Astrocyte of the spinal cord (primary cell): Measurements from ENCODE around the gene PHLPP2.
"Not testable (repeated sequence)": the region's sequence is repeated elsewhere in the genome, so short reads cannot be mapped to it uniquely, and the experiment has no call there.

ENCODE experiments used
- DNase-seq: peaks from one replicate; pipeline ENCODE4 v3.0.0; 2011; ENCODE audit warnings: low read depth, low spot score
- H3K4me3 ChIP-seq: 2 replicates; pipeline ENCODE4 v1.5.1; 2011; ENCODE audit warnings: low read depth, mild to moderate bottlenecking, low read length, moderate library complexity
- in situ Hi-C: cut with HindIII; loops from 2 replicates; pipeline ENCODE4 v1.10.0; 2017; ENCODE audit warnings: low sequenced_read_pairs
- TF ChIP-seq, protein P1 (sequence below): IDR thresholded peaks from 2 replicates; pipeline ENCODE4 v1.5.1; 2012; ENCODE audit warnings: low read depth, mild to moderate bottlenecking, low read length, inconsistent platforms

The PHLPP2 gene

DNA sequence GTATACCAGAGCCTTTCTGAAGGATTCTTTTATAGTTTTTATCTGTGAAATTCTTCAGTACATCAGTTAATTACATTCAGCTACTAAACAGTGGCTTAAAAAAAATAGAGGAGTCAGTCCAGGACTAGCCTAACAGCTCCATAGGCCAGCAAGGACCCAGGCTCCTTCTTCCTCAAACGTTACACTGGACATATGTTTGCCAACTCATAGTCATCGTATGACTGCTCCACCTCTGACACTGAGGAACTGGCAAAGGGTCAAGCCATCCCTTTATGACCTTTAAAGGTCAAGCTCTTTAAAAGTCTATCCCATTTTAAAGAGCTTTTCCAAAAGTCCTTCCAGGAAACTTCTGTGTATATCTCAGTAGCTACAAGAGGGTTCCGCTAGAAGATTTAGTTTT lies 36.6 kb downstream of the PHLPP2 start:
- in situ Hi-C loops, result no loop called here
- no peak overlapping the region for H3K4me3 ChIP-seq
- TF ChIP-seq, protein P1, sequence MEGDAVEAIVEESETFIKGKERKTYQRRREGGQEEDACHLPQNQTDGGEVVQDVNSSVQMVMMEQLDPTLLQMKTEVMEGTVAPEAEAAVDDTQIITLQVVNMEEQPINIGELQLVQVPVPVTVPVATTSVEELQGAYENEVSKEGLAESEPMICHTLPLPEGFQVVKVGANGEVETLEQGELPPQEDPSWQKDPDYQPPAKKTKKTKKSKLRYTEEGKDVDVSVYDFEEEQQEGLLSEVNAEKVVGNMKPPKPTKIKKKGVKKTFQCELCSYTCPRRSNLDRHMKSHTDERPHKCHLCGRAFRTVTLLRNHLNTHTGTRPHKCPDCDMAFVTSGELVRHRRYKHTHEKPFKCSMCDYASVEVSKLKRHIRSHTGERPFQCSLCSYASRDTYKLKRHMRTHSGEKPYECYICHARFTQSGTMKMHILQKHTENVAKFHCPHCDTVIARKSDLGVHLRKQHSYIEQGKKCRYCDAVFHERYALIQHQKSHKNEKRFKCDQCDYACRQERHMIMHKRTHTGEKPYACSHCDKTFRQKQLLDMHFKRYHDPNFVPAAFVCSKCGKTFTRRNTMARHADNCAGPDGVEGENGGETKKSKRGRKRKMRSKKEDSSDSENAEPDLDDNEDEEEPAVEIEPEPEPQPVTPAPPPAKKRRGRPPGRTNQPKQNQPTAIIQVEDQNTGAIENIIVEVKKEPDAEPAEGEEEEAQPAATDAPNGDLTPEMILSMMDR, result no peak
- DNase-seq, result no peak

DNA sequence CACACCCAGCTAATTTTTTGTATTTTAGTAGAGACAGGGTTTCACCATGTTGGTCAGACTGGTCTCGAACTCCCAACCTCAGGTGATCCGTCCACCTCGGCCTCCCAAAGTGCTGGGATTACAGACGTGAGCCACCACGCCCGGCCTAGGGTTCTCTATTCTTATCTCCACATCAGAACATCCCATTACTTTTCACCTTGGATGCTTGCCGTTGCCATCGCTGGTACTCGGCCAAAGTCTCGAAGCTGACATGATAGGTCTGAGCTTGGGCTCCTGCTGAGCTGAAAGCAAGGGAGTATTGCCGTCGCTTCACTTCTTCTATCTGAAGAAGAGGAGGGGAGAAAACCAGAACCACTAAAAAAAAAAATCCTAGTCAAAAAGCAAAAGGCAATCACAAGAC lies 40.2 kb downstream of the PHLPP2 start:
- DNase-seq, in situ Hi-C loops, H3K4me3 ChIP-seq: not testable (repeated sequence)

DNA sequence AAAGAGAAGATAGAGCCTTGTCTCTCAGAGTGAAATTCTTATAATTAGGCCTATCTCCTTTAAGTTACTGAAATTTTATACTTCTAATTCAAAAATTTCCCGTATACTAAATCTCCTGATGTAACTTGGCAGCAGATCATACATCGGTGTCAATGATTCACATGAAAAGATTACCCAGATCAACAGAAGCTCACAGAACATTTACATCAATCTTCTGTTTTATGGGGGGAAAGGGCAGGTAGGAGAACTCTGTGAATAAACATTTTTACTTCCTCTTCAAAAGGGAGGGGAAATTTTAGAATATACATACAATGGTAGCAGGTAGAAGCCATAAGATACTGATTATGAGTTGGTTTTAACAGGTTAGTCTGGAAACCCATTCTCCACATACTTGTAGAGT lies 43.1 kb downstream of the PHLPP2 start:
- no peak overlapping the region for H3K4me3 ChIP-seq
- in situ Hi-C loops, result no loop called here
- no peak for DNase-seq
- TF ChIP-seq, protein P1, result no peak

DNA sequence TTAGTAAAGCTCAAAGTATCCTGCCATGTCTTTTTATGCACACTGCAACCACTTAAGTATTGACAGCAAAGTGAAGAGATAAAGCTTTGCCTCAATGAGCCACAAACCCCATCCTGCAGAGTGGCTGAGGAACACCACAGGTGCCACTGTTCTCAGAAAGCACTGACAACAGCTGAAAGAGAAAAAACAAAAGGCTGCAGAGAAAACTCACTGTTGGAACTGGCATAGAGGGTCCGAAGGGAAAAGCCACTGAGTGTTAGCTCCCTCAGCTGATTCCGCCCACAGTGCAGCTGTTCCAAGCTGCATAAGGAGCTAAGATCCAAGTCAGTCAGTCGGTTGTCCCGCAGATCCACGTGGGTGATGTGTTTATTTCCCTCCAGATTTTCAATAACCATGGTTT lies 48.3 kb downstream of the PHLPP2 start:
- no peak for DNase-seq

DNA sequence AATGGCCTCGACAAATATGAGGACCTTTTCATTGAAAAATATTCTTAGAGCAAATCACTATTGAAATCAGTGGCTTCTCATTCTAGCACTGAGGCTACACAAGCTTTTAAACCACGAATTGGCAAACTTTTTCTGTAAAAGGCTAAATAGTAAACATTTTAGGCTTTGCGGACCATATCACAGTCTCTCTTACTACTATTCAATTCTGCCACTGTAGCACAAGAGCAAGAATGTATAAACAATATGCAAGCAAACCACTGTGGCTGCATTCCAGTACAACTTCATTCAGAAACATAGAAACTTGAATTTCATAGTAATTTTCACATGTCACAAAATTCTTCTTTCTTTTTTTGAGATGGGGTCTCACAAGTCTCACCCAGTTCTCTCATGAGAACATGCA lies 49.1 kb downstream of the PHLPP2 start:
- TF ChIP-seq, protein P1, result no peak
- H3K4me3 ChIP-seq, result no peak overlapping the region
- in situ Hi-C loops, result no loop called here
- DNase-seq, result no peak

More for the DNA sequence above, 48.3 kb downstream of the PHLPP2 start:
- TF ChIP-seq, protein P1, result no peak
- H3K4me3 ChIP-seq, result no peak overlapping the region
- in situ Hi-C loops, result no loop called here

DNA sequence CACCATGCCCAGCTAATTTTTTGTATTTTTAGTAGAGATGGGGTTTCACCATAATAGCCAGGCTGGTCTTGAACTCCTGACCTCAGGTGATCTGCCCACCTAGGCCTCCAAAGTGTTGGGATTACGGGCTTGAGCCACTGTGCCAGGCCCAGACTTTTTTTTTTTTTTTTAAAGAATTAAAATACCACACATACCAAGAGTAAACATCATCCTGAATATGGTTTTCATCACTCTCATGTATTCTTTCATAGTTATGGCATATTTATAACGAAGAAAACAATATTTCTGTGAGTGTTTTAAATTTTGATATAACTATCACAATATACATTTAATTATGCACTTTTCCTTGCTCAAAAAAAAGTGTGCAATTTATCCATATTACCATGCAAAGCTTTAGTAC lies 50.3 kb downstream of the PHLPP2 start:
- in situ Hi-C loops, result no loop called here
- DNase-seq, result no peak
- TF ChIP-seq, protein P1, result no peak
- H3K4me3 ChIP-seq, result no peak overlapping the region

DNA sequence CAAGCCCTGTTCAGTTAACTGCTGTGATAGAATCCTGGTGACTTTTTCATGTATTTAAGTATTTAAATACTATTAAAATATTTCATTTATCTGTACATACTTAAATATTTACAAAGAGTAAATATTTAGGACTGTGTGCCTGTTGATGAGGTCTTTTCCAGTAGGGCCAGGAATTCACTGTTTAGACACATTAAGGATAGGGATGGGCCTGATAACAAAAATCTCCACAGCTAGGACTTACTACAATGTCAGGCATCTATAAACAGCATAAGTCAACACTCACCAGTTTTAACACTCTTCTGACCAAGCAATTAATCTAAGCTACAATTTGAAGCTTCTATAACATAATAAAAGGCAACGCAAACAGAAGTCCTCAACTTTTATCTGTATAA lies 50.9 kb downstream of the PHLPP2 start:
- no peak for DNase-seq
- no peak overlapping the region for H3K4me3 ChIP-seq
- in situ Hi-C loops, result no loop called here
- TF ChIP-seq, protein P1, result no peak
